IMR-90 (cell line): Measurements from ENCODE around the gene HOTAIR. TPM values are rescaled to one million over a fixed set of nuclear protein-coding genes. Genes with fewer than 3 reads are reported as not detected.

Experiments
- ATAC-seq: fragments of 200-7000 bp; cut with Tn5 transposase; 2 replicates; pipeline ENCODE4 v1.9.1; 2020; ENCODE audit warnings: low read depth, mild to moderate bottlenecking, moderate library complexity
- BruUV-seq: library from RNA; stranded (reverse); fragments of 400-500 nt; replicated peaks from 2 replicates; lab custom pipeline; 2021; lab: Mats Ljungman, UMichigan
- CTCF ChIA-PET: fragments of 300-600 bp; formaldehyde crosslinking; extraction: SDS; loops from one replicate; lab custom pipeline; 2021; ENCODE audit warnings: antibody characterized with exemption; lab: Yijun Ruan, JAX
- POLR2A ChIA-PET: fragments of 300-600 bp; sonication (Branson Sonifier 250); formaldehyde crosslinking; loops from one replicate; lab custom pipeline; 2022; ENCODE audit warnings: antibody characterized with exemption; ENCODE audit not compliant: unreplicated experiment; lab: Charles Lee
- DNase-seq: peaks from one replicate; pipeline ENCODE4 v3.0.0; 2013
- H2AFZ ChIP-seq: replicated peaks from 2 replicates; pipeline ENCODE3; 2013; ENCODE audit warnings: low read length, mild to moderate bottlenecking; ENCODE audit not compliant: poor library complexity
- H2AK5ac ChIP-seq: 2 replicates; pipeline ENCODE4 v1.6.1; 2013; ENCODE audit warnings: low read depth, low read length, inconsistent platforms
- H2AK9ac ChIP-seq: replicated peaks from 2 replicates; pipeline ENCODE3; 2013; ENCODE audit warnings: mild to moderate bottlenecking, low read depth, low read length, moderate library complexity; ENCODE audit not compliant: poor library complexity
- H2BK120ac ChIP-seq: 2 replicates; pipeline ENCODE4 v1.6.1; 2013; ENCODE audit warnings: low read depth, low read length, inconsistent platforms
- H2BK15ac ChIP-seq: 3 replicates; pipeline ENCODE4 v1.6.1; 2013; ENCODE audit warnings: low read depth, low read length, inconsistent platforms
- H2BK20ac ChIP-seq: 2 replicates; pipeline ENCODE4 v1.6.1; 2013; ENCODE audit warnings: low read depth, mild to moderate bottlenecking, inconsistent platforms, low read length, moderate library complexity
- H2BK5ac ChIP-seq: 2 replicates; pipeline ENCODE4 v1.6.1; 2013; ENCODE audit warnings: mild to moderate bottlenecking, low read depth, low read length, inconsistent platforms; ENCODE audit not compliant: poor library complexity, severe bottlenecking
- H3K14ac ChIP-seq: replicated peaks from 2 replicates; pipeline ENCODE4 v1.6.1; 2013; ENCODE audit warnings: low read depth, low read length, inconsistent platforms
- H3K18ac ChIP-seq: 2 replicates; pipeline ENCODE4 v1.6.1; 2013; ENCODE audit warnings: low read depth, low read length, control low read depth
- H3K23ac ChIP-seq: 2 replicates; pipeline ENCODE4 v1.6.1; 2013; ENCODE audit warnings: low read depth, low read length, inconsistent platforms
- H3K27ac ChIP-seq: 2 replicates; pipeline ENCODE4 v1.5.1; 2013; ENCODE audit warnings: mild to moderate bottlenecking, control low read depth, low read length; ENCODE audit not compliant: insufficient read depth
- H3K27me3 ChIP-seq: 2 replicates; pipeline ENCODE4 v1.6.1; 2013; ENCODE audit warnings: low read length; ENCODE audit not compliant: control insufficient read depth, insufficient read depth
- H3K36me3 ChIP-seq: 2 replicates; pipeline ENCODE4 v1.6.1; 2013; ENCODE audit warnings: low read length, mixed read lengths; ENCODE audit not compliant: control insufficient read depth, insufficient read depth
- H3K4ac ChIP-seq: 2 replicates; pipeline ENCODE4 v1.6.1; 2013; ENCODE audit warnings: low read depth, low read length, inconsistent platforms
- H3K4me1 ChIP-seq: 2 replicates; pipeline ENCODE4 v1.6.1; 2013; ENCODE audit warnings: low read length, mixed read lengths; ENCODE audit not compliant: control insufficient read depth, insufficient read depth
- H3K4me2 ChIP-seq: 2 replicates; pipeline ENCODE4 v1.6.1; 2013; ENCODE audit warnings: low read depth, mild to moderate bottlenecking, control low read depth, low read length, moderate library complexity
- H3K4me3 ChIP-seq: 2 replicates; pipeline ENCODE4 v1.5.1; 2013; ENCODE audit warnings: low read depth, mild to moderate bottlenecking, control low read depth, low read length, moderate library complexity; ENCODE audit not compliant: insufficient read depth
- H3K56ac ChIP-seq: 2 replicates; pipeline ENCODE4 v1.6.1; 2013; ENCODE audit warnings: low read length, inconsistent platforms; ENCODE audit not compliant: insufficient read depth; ENCODE audit errors: extremely low read depth
- H3K79me1 ChIP-seq, 2 experiments: 2 replicates each; pipeline ENCODE4 v1.6.1; 2013; ENCODE audit warnings: low read length in 2 of 2, inconsistent platforms in 1 of 2, low read depth in 1 of 2
- H3K9ac ChIP-seq: 2 replicates; pipeline ENCODE4 v1.6.1; 2013; ENCODE audit warnings: low read depth, low read length, control low read depth
- H3K9me1 ChIP-seq: 2 replicates; pipeline ENCODE4 v1.6.1; 2013; ENCODE audit warnings: low read length, inconsistent platforms; ENCODE audit not compliant: insufficient read depth
- H3K9me3 ChIP-seq: 2 replicates; pipeline ENCODE4 v1.6.1; 2013; ENCODE audit warnings: low read length; ENCODE audit not compliant: control insufficient read depth, insufficient read depth
- H4K20me1 ChIP-seq: 2 replicates; pipeline ENCODE4 v1.6.1; 2013; ENCODE audit warnings: low read length, inconsistent platforms; ENCODE audit not compliant: insufficient read depth
- H4K5ac ChIP-seq: 2 replicates; pipeline ENCODE4 v1.6.1; 2013; ENCODE audit warnings: mild to moderate bottlenecking, low read depth, low read length, control low read depth
- H4K8ac ChIP-seq, 2 experiments: 2 replicates each; pipeline ENCODE4 v1.6.1; 2013; ENCODE audit warnings: low read depth in 2 of 2, low read length in 2 of 2, control low read depth in 1 of 2, inconsistent platforms in 1 of 2
- H4K91ac ChIP-seq: 2 replicates; pipeline ENCODE4 v1.6.1; 2013; ENCODE audit warnings: low read depth, low read length, inconsistent platforms; ENCODE audit not compliant: insufficient read depth
- BHLHE40 ChIP-seq: fragments of 150-350 bp; IDR thresholded peaks from 2 replicates; pipeline ENCODE4 v1.6.1; 2016; ENCODE audit warnings: mild to moderate bottlenecking, low read depth, low read length
- CEBPB ChIP-seq: IDR thresholded peaks from 2 replicates; pipeline ENCODE4 v1.6.1; 2012; ENCODE audit warnings: low read depth, low read length, improper control_type of control experiment
- CHD1 ChIP-seq: IDR thresholded peaks from 2 replicates; pipeline ENCODE4 v1.6.1; 2012; ENCODE audit warnings: low read depth, low read length, improper control_type of control experiment
- CTCF ChIP-seq: conservative IDR thresholded peaks from 2 replicates; pipeline ENCODE4 v1.5.1; 2012; ENCODE audit warnings: mild to moderate bottlenecking, low read depth, low read length, improper control_type of control experiment
- FOS ChIP-seq: fragments of 150-350 bp; IDR thresholded peaks from 2 replicates; pipeline ENCODE4 v1.6.1; 2016; ENCODE audit warnings: low read depth, low read length
- MAFK ChIP-seq: IDR thresholded peaks from 2 replicates; pipeline ENCODE4 v1.6.1; 2012; ENCODE audit warnings: low read depth, low read length, improper control_type of control experiment
- MAZ ChIP-seq: IDR thresholded peaks from 2 replicates; pipeline ENCODE4 v1.6.1; 2012; ENCODE audit warnings: low read depth, mild to moderate bottlenecking, low read length, improper control_type of control experiment, moderate library complexity, borderline replicate concordance
- MXI1 ChIP-seq: IDR thresholded peaks from 2 replicates; pipeline ENCODE4 v1.6.1; 2012; ENCODE audit warnings: low read depth, mild to moderate bottlenecking, low read length, moderate library complexity, borderline replicate concordance
- NFE2L2 ChIP-seq: fragments of 150-350 bp; IDR thresholded peaks from 2 replicates; pipeline ENCODE4 v1.6.1; 2016; ENCODE audit warnings: low read depth, mild to moderate bottlenecking, low read length
- POLR2A ChIP-seq: IDR thresholded peaks from 2 replicates; pipeline ENCODE4 v1.6.1; 2012; ENCODE audit warnings: mild to moderate bottlenecking, low read depth, low read length
- RAD21 ChIP-seq: IDR thresholded peaks from 2 replicates; pipeline ENCODE4 v1.6.1; 2012; ENCODE audit warnings: low read length, improper control_type of control experiment
- RCOR1 ChIP-seq: IDR thresholded peaks from 2 replicates; pipeline ENCODE4 v1.6.1; 2012; ENCODE audit warnings: mild to moderate bottlenecking, low read length, improper control_type of control experiment; ENCODE audit not compliant: insufficient replicate concordance
- RFX5 ChIP-seq: IDR thresholded peaks from 2 replicates; pipeline ENCODE4 v1.8.0; 2012; ENCODE audit warnings: low read depth, mild to moderate bottlenecking, low read length, moderate library complexity
- SMC3 ChIP-seq: fragments of 150-350 bp; IDR thresholded peaks from 2 replicates; pipeline ENCODE4 v1.6.1; 2016; ENCODE audit warnings: low read depth, mild to moderate bottlenecking, antibody characterized with exemption, low read length, moderate library complexity
- WGBS, 2 experiments: methylation state at CpG; one replicate each; pipeline versions ENCODE4 v1.1.5 to v1.1.7; 2013; ENCODE audit warnings: missing lambda C conversion rate in 2 of 2; ENCODE audit not compliant: insufficient read length in 1 of 2; ENCODE audit errors: extremely low coverage in 2 of 2; 5-methylcytosine and 5-hydroxymethylcytosine counted together
- dilution Hi-C: fragments of 300-500 bp; cut with HindIII; formaldehyde crosslinking; loops from one replicate; pipeline ENCODE4 v1.14.3; 2018; ENCODE audit warnings: low sequenced_read_pairs; ENCODE audit not compliant: unreplicated experiment
- in situ Hi-C: fragments of 300-500 bp; cut with MboI; formaldehyde crosslinking; loops from 3 replicates; pipeline ENCODE4 v1.14.3; 2019; ENCODE audit warnings: low sequenced_read_pairs, inconsistent platforms, mixed read lengths
- intact Hi-C: fragments of 100-400 bp; cut with micrococcal nuclease; formaldehyde crosslinking; loops from 2 replicates; pipeline ENCODE4 v1.10.0; 2022
- polyA plus RNA-seq, 3 experiments: library from polyadenylated mRNA; depleted of rRNA; stranded (reverse); fragments of >200 nt; gene quantifications; 2 replicates each; pipeline ENCODE4 v1.2.3, GENCODE V29; 2012; ENCODE audit warnings: low replicate concordance in 1 of 3
- total RNA-seq: library from RNA; depleted of rRNA; stranded (reverse); fragments of >200 nt; gene quantifications from 2 replicates; pipeline ENCODE4 v1.2.3, GENCODE V29; 2012
- TF ChIP-seq, protein P1 (sequence below): fragments of 150-350 bp; IDR thresholded peaks from 2 replicates; pipeline ENCODE4 v1.6.1; 2016; ENCODE audit warnings: low read depth, mild to moderate bottlenecking, low read length, moderate library complexity, borderline replicate concordance
- TF ChIP-seq, protein P2 (sequence below): fragments of 150-350 bp; IDR thresholded peaks from 2 replicates; pipeline ENCODE4 v1.6.1; 2017; ENCODE audit warnings: mild to moderate bottlenecking, antibody characterized with exemption, low read length, low read depth

The HOTAIR gene
- total and polyA plus RNA-seq, 2 of the 4 experiments (the other 2 are of a cell fraction), result not detected

GRCh38 chr12:53961025-53961761 is 13.6 kb downstream of the HOTAIR start:
- no peak overlapping the region for H3K14ac ChIP-seq
- no peak overlapping the region for H2BK15ac ChIP-seq
- no peak overlapping the region for H4K8ac ChIP-seq
- no TSS peak for BruUV-seq
- H3K27ac ChIP-seq, result no peak overlapping the region
- no peak overlapping the region for H3K9ac ChIP-seq
- H3K36me3 ChIP-seq, result no peaks in the 10 kb centered on the region
- DNase-seq, result no peak
- H2BK20ac ChIP-seq, result no peak overlapping the region
- WGBS, 2 experiments, result 2% methylated on average over 44 of the region's 72 CpGs; no CpG with 5 or more reads in 1 of the 2 experiments
- no peak overlapping the region for H4K5ac ChIP-seq
- H4K91ac ChIP-seq, result no peak overlapping the region
- no peaks in the 10 kb centered on the region for H3K9me1 ChIP-seq
- no peak overlapping the region for H3K4me3 ChIP-seq
- no peak; the same call in 1 of the 2 replicates for ATAC-seq
- dilution Hi-C loops, result no loop called here
- POLR2A ChIA-PET, result no interaction called here
- H2AFZ ChIP-seq, result peak overlapping the region; percentile 1
- H3K23ac ChIP-seq, result no peak overlapping the region
- H4K20me1 ChIP-seq, result no peaks in the 10 kb centered on the region
- peaks cover 93% of the 10 kb centered on the region for H3K27me3 ChIP-seq
- intact Hi-C loops, result no loop called here
- no peak overlapping the region for H2AK5ac ChIP-seq
- H3K4me1 ChIP-seq, result no peaks in the 10 kb centered on the region
- no peak overlapping the region for H3K4ac ChIP-seq
- H3K4me2 ChIP-seq, result no peak overlapping the region
- H2BK120ac ChIP-seq, result no peak overlapping the region
- in situ Hi-C loops, result no loop called here
- no peak overlapping the region for H2AK9ac ChIP-seq
- CTCF ChIA-PET, result no interaction called here
- H2BK5ac ChIP-seq, result no peak overlapping the region
- TF ChIP-seq RCOR1, result no peak
- TF ChIP-seq SMC3, result no peak
- TF ChIP-seq FOS, result no peak
- TF ChIP-seq MAFK, result no peak
- no peak for TF ChIP-seq NFE2L2
- TF ChIP-seq MXI1, result no peak
- TF ChIP-seq RFX5, result no peak
- TF ChIP-seq RAD21, result no peak
- no peak for TF ChIP-seq MAZ
- TF ChIP-seq BHLHE40, result no peak
- TF ChIP-seq, protein P1, sequence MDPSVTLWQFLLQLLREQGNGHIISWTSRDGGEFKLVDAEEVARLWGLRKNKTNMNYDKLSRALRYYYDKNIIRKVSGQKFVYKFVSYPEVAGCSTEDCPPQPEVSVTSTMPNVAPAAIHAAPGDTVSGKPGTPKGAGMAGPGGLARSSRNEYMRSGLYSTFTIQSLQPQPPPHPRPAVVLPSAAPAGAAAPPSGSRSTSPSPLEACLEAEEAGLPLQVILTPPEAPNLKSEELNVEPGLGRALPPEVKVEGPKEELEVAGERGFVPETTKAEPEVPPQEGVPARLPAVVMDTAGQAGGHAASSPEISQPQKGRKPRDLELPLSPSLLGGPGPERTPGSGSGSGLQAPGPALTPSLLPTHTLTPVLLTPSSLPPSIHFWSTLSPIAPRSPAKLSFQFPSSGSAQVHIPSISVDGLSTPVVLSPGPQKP, result no peak
- TF ChIP-seq CHD1, result no peak
- no peak for TF ChIP-seq CEBPB
- TF ChIP-seq POLR2A, result no peak
- TF ChIP-seq, protein P2, sequence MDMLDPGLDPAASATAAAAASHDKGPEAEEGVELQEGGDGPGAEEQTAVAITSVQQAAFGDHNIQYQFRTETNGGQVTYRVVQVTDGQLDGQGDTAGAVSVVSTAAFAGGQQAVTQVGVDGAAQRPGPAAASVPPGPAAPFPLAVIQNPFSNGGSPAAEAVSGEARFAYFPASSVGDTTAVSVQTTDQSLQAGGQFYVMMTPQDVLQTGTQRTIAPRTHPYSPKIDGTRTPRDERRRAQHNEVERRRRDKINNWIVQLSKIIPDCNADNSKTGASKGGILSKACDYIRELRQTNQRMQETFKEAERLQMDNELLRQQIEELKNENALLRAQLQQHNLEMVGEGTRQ, result no peak
- TF ChIP-seq CTCF, result no peak
- no peaks in the 10 kb centered on the region for H3K79me1 ChIP-seq
- H3K56ac ChIP-seq, result no peak overlapping the region
- H3K18ac ChIP-seq, result no peak overlapping the region
- peaks cover 7% of the 10 kb centered on the region for H3K9me3 ChIP-seq
